B cell (primary cell): ENCODE measurements around the gene GYS2. TPM values are rescaled to one million over a fixed set of nuclear protein-coding genes. Genes with fewer than 3 reads are reported as not detected.

ENCODE experiments used
- ATAC-seq: fragments of 200-7000 bp; cut with Tn5 transposase; one replicate; pipeline ENCODE4 v1.10.0; 2021; ENCODE audit warnings: low read depth, mild to moderate bottlenecking, moderate number of reproducible peaks, moderate library complexity
- CTCF ChIA-PET: fragments of 350-600 bp; sonication (Branson Sonifier 250); formaldehyde crosslinking; loops from one replicate; lab custom pipeline; 2021; ENCODE audit warnings: antibody characterized with exemption, inconsistent platforms; lab: Charles Lee
- POLR2A ChIA-PET: fragments of 350-600 bp; sonication (Branson Sonifier 250); formaldehyde crosslinking; loops from one replicate; lab custom pipeline; 2021; ENCODE audit warnings: antibody characterized with exemption; lab: Charles Lee
- DNase-seq: peaks from one replicate; pipeline ENCODE4 v3.0.0; 2013
- H2AFZ ChIP-seq: 2 replicates; pipeline ENCODE4 v1.6.1; 2012; ENCODE audit warnings: mild to moderate bottlenecking, low read depth, low read length; ENCODE audit not compliant: insufficient read depth, poor library complexity, severe bottlenecking
- H3K27ac ChIP-seq, 2 donors: 1 replicate in 1 of 2; 2 replicates in 1 of 2; pipeline ENCODE4 v1.5.1; 2012 to 2013; ENCODE audit warnings: low read length in 2 of 2, mild to moderate bottlenecking in 2 of 2, moderate library complexity in 1 of 2
- H3K27me3 ChIP-seq, 4 experiments: fragments of 200-600 bp in 1 of 4; sonication (generic) in 1 of 4; replicated peaks in 1 of 4; 1 replicate in 2 of 4; 2 replicates in 2 of 4; pipeline versions ENCODE4 v1.6.1 to v1.7.0; 2013 to 2016; ENCODE audit warnings: low read length in 3 of 4, mild to moderate bottlenecking in 2 of 4, mixed read lengths in 1 of 4, moderate library complexity in 1 of 4; ENCODE audit not compliant: insufficient read depth in 4 of 4, control insufficient read depth in 3 of 4; ENCODE audit errors: control extremely low read depth in 1 of 4
- H3K36me3 ChIP-seq, 2 experiments: replicated peaks in 1 of 2; 1 replicate in 1 of 2; 2 replicates in 1 of 2; pipeline versions ENCODE4 v1.6.1 to v1.7.1; 2013; ENCODE audit warnings: low read length in 1 of 2; ENCODE audit not compliant: insufficient read depth in 2 of 2, control insufficient read depth in 1 of 2; ENCODE audit errors: control extremely low read depth in 1 of 2, extremely low read depth in 1 of 2
- H3K4me1 ChIP-seq, 2 donors: fragments of 200-600 bp in 1 of 2; sonication (generic) in 1 of 2; 1 replicate in 1 of 2; 2 replicates in 1 of 2; pipeline versions ENCODE4 v1.5.1 to v1.6.1; 2013 to 2017; ENCODE audit warnings: low read length in 2 of 2; ENCODE audit not compliant: control insufficient read depth in 2 of 2, insufficient read depth in 2 of 2
- H3K4me2 ChIP-seq: replicated peaks from 2 replicates; pipeline ENCODE3; 2012; ENCODE audit warnings: mild to moderate bottlenecking, low read depth, low read length; ENCODE audit not compliant: poor library complexity, severe bottlenecking
- H3K4me3 ChIP-seq, 5 experiments: fragments of 200-600 bp in 1 of 5; sonication (generic) in 1 of 5; 1 replicate in 3 of 5; 2 replicates in 2 of 5; pipeline versions ENCODE4 v1.5.1 to v1.7.0; 2011 to 2016; ENCODE audit warnings: low read length in 4 of 5, mild to moderate bottlenecking in 4 of 5, low read depth in 2 of 5, control low read depth in 1 of 5, moderate library complexity in 1 of 5; ENCODE audit not compliant: insufficient read depth in 1 of 5; ENCODE audit errors: control extremely low read depth in 1 of 5, extremely low read depth in 1 of 5
- H3K79me2 ChIP-seq: fragments of 200-600 bp; sonication (generic); one replicate; pipeline ENCODE4 v1.6.0; 2016; ENCODE audit warnings: low read length; ENCODE audit not compliant: control insufficient read depth, insufficient read depth
- H3K9ac ChIP-seq: fragments of 200-600 bp; sonication (generic); 2 replicates; pipeline ENCODE4 v1.6.1; 2017; ENCODE audit warnings: mild to moderate bottlenecking, low read length, moderate library complexity
- H3K9me3 ChIP-seq, 3 donors: one replicate each; pipeline versions ENCODE4 v1.6.1 to v1.7.1; 2013; ENCODE audit warnings: low read length in 2 of 3; ENCODE audit not compliant: control insufficient read depth in 2 of 3, insufficient read depth in 1 of 3; ENCODE audit errors: control extremely low read depth in 1 of 3
- H4K20me1 ChIP-seq: 2 replicates; pipeline ENCODE4 v1.6.0; 2012; ENCODE audit warnings: mild to moderate bottlenecking, low read length; ENCODE audit not compliant: insufficient read depth, control insufficient read depth, poor library complexity, severe bottlenecking
- H3K27ac Mint-ChIP-seq: one replicate; pipeline ENCODE4 v1.8.0; 2021; ENCODE audit warnings: mixed read lengths
- H3K27me3 Mint-ChIP-seq: one replicate; pipeline ENCODE4 v1.8.0; 2021; ENCODE audit warnings: mixed read lengths
- H3K4me1 Mint-ChIP-seq: one replicate; pipeline ENCODE4 v1.8.0; 2021; ENCODE audit warnings: mixed read lengths
- H3K4me3 Mint-ChIP-seq: one replicate; pipeline ENCODE4 v1.8.0; 2021; ENCODE audit warnings: mixed read lengths
- H3K9me3 Mint-ChIP-seq: one replicate; pipeline ENCODE4 v1.8.0; 2022; ENCODE audit warnings: mixed read lengths; ENCODE audit not compliant: insufficient read depth
- CTCF ChIP-seq: fragments of 200-600 bp; IDR thresholded peaks from one replicate; pipeline ENCODE4 v1.8.0; 2022; ENCODE audit warnings: antibody characterized with exemption, mild to moderate bottlenecking
- EZH2 ChIP-seq: IDR thresholded peaks from 2 replicates; pipeline ENCODE4 v1.6.1; 2012; ENCODE audit warnings: borderline replicate concordance, low read depth, mild to moderate bottlenecking, moderate library complexity, low read length; ENCODE audit not compliant: insufficient read depth, poor library complexity, severe bottlenecking
- WGBS: methylation state at CpG from one replicate; pipeline ENCODE4 v1.1.5; 2013; ENCODE audit warnings: missing lambda C conversion rate; ENCODE audit not compliant: insufficient coverage; 5-methylcytosine and 5-hydroxymethylcytosine counted together
- intact Hi-C: fragments of 100-400 bp; cut with micrococcal nuclease; formaldehyde crosslinking; loops from one replicate; pipeline ENCODE4 v1.10.0; 2022
- polyA plus RNA-seq: library from polyadenylated mRNA; depleted of rRNA; stranded (reverse); fragments of >200 nt; gene quantifications from 2 replicates; pipeline ENCODE4 v1.2.3, GENCODE V29; 2012
- total RNA-seq, 2 donors: library from RNA; stranded (reverse); fragments of 120-200 nt in 1 of 2; gene quantifications; 1 replicate in 1 of 2; 2 replicates in 1 of 2; pipeline versions ENCODE4 v1.2.3 to v1.2.4, GENCODE V29; 2013 to 2022

GYS2 gene
- total and polyA plus RNA-seq, 2 donors (not counting 1 experiment from before 2014, with no cell fraction given) = not detected

- ATAC-seq (no peak), DNase-seq (no peak)
- ChIA-PET POLR2A (no interaction called here), CTCF (no interaction called here)
- no peaks in the 10 kb centered on the region for H3K9me3 Mint-ChIP-seq
- H3K4me2 ChIP-seq = no peak overlapping the region
- intact Hi-C loops = no loop called here
- no peak overlapping the region for H2AFZ ChIP-seq
- no peak overlapping the region for H3K4me3 ChIP-seq
- no peaks in the 10 kb centered on the region for H3K27me3 ChIP-seq
- H3K4me1 ChIP-seq = no peaks in the 10 kb centered on the region
- H3K9me3 ChIP-seq = no peaks in the 10 kb centered on the region
- no peak overlapping the region for H3K27ac ChIP-seq
- no peak overlapping the region for H3K9ac ChIP-seq
- H3K27ac Mint-ChIP-seq = no peak overlapping the region
- H3K79me2 ChIP-seq = no peaks in the 10 kb centered on the region
- H3K27me3 Mint-ChIP-seq = no peaks in the 10 kb centered on the region
- H3K4me3 Mint-ChIP-seq = no peak overlapping the region
- H3K36me3 ChIP-seq = no peaks in the 10 kb centered on the region
- TF ChIP-seq CTCF = no peak
- H3K4me1 Mint-ChIP-seq = no peaks in the 10 kb centered on the region
- no peaks in the 10 kb centered on the region for H4K20me1 ChIP-seq
- WGBS = 86% methylated on average over 1 of the region's 2 CpGs
These were observed 23.3 kb upstream of the GYS2 start for GRCh38 chr12:21627924-21628323.

GRCh38 chr12:21618566-21618965 lies 13.9 kb upstream of the GYS2 start:
- Histone ChIP-seq H3K4me1 (no peaks in the 10 kb centered on the region), H3K27me3 (no peaks in the 10 kb centered on the region), H3K4me3 (no peak overlapping the region), H4K20me1 (no peaks in the 10 kb centered on the region), H3K9me3 (no peaks in the 10 kb centered on the region), H2AFZ (no peak overlapping the region), H3K79me2 (no peaks in the 10 kb centered on the region), H3K9ac (no peak overlapping the region), H3K4me2 (no peak overlapping the region), H3K27ac (no peak overlapping the region), H3K36me3 (no peaks in the 10 kb centered on the region)
- CTCF ChIA-PET = no interaction called here
- POLR2A ChIA-PET = no interaction called here
- H3K27me3 Mint-ChIP-seq = peaks cover 4% of the 10 kb centered on the region
- H3K4me1 Mint-ChIP-seq = peaks cover 10% of the 10 kb centered on the region
- H3K9me3 Mint-ChIP-seq = no peaks in the 10 kb centered on the region
- no peak for TF ChIP-seq EZH2
- TF ChIP-seq CTCF = no peak
- ATAC-seq = no peak
- no peak for DNase-seq
- no peak overlapping the region for H3K27ac Mint-ChIP-seq
- no peak overlapping the region for H3K4me3 Mint-ChIP-seq
- intact Hi-C loops = no loop called here
